Ectodermal cell (in vitro differentiated cells): ENCODE measurements around the gene NHEJ1.
A peak's percentile ranks its signal among the peaks of the same experiment; 100 is the strongest.

Source experiments
- H3K27ac ChIP-seq: 2 replicates; pipeline ENCODE4 v1.7.0; 2013; ENCODE audit warnings: mild to moderate bottlenecking, low read depth, low read length; ENCODE audit not compliant: insufficient read depth, poor library complexity, severe bottlenecking
- H3K27me3 ChIP-seq: 2 replicates; pipeline ENCODE4 v1.7.0; 2013; ENCODE audit warnings: mild to moderate bottlenecking, low read length; ENCODE audit not compliant: insufficient read depth, control insufficient read depth, poor library complexity, severe bottlenecking
- H3K36me3 ChIP-seq: one replicate; pipeline ENCODE4 v1.7.0; 2013; ENCODE audit warnings: low read length; ENCODE audit not compliant: control insufficient read depth, insufficient read depth
- H3K4me1 ChIP-seq: one replicate; pipeline ENCODE4 v1.7.0; 2013; ENCODE audit warnings: low read length; ENCODE audit not compliant: control insufficient read depth, insufficient read depth
- H3K4me3 ChIP-seq: 2 replicates; pipeline ENCODE4 v1.7.0; 2013; ENCODE audit warnings: low read depth, low read length, control low read depth; ENCODE audit not compliant: insufficient read depth
- H3K9me3 ChIP-seq: 2 replicates; pipeline ENCODE4 v1.7.0; 2013; ENCODE audit warnings: mild to moderate bottlenecking, low read length, moderate library complexity; ENCODE audit not compliant: control insufficient read depth
- WGBS, 2 experiments: methylation state at CpG; one replicate each; pipeline ENCODE4 v1.1.7; 2013; ENCODE audit warnings: missing lambda C conversion rate in 2 of 2; 5-methylcytosine and 5-hydroxymethylcytosine counted together

The NHEJ1 gene

GRCh38 chr2:219181531-219181930 is 20.9 kb upstream of the NHEJ1 start:
- no peaks in the 10 kb centered on the region for H3K9me3 ChIP-seq
- no peak overlapping the region for H3K27ac ChIP-seq
- 91 to 96% methylated on average over 6 of the region's 6 CpGs for WGBS, 2 experiments
- H3K4me1 ChIP-seq = peaks cover 9% of the 10 kb centered on the region
- no peaks in the 10 kb centered on the region for H3K27me3 ChIP-seq
- peaks cover 35% of the 10 kb centered on the region for H3K36me3 ChIP-seq
- H3K4me3 ChIP-seq = no peak overlapping the region

- Histone ChIP-seq H3K4me1 (peaks cover 12% of the 10 kb centered on the region), H3K27ac (no peak overlapping the region), H3K27me3 (no peaks in the 10 kb centered on the region), H3K9me3 (no peaks in the 10 kb centered on the region), H3K36me3 (peaks cover 35% of the 10 kb centered on the region), H3K4me3 (no peak overlapping the region)
- 93 to 95% methylated on average over 5 of the region's 5 CpGs for WGBS, 2 experiments
Measured at GRCh38 chr2:219180961-219181360, 20.3 kb upstream of the NHEJ1 start.

- 95 to 97% methylated on average over 9 of the region's 9 CpGs for WGBS, 2 experiments
- Histone ChIP-seq H3K36me3 (peaks cover 35% of the 10 kb centered on the region), H3K4me1 (peaks cover 15% of the 10 kb centered on the region), H3K27me3 (no peaks in the 10 kb centered on the region), H3K4me3 (no peak overlapping the region), H3K27ac (no peak overlapping the region), H3K9me3 (no peaks in the 10 kb centered on the region)
Measured at GRCh38 chr2:219179601-219180465, 19.2 kb upstream of the NHEJ1 start.

- Histone ChIP-seq H3K27ac (no peak overlapping the region), H3K36me3 (peaks cover 35% of the 10 kb centered on the region)
- 9% methylated on average over 45 of the region's 45 CpGs for WGBS, 2 experiments
Measured at GRCh38 chr2:219178377-219179175, 18.0 kb upstream of the NHEJ1 start.

GRCh38 chr2:219177552-219178376 is 17.1 kb upstream of the NHEJ1 start, which contains the start of gene RETREG2:
Gene RETREG2 (plus strand): TSS chr2:219178275. CDS start chr2:219178353, 78 bp downstream.
- peaks cover 15% of the 10 kb centered on the region for H3K4me1 ChIP-seq
- peak within 1 kb of the TSS; percentile 67 for H3K27ac ChIP-seq
- peak within 1 kb of the TSS; percentile 88 for H3K4me3 ChIP-seq
- 0 to 1% methylated on average over 67 of the region's 67 CpGs for WGBS, 2 experiments
- no peaks in the 10 kb centered on the region for H3K9me3 ChIP-seq
- H3K27me3 ChIP-seq = no peaks in the 10 kb centered on the region
- H3K36me3 ChIP-seq = peaks cover 32% of the 10 kb centered on the region

More at GRCh38 chr2:219178377-219179175, 18.0 kb upstream of the NHEJ1 start:
- Histone ChIP-seq H3K9me3 (no peaks in the 10 kb centered on the region), H3K4me1 (peaks cover 15% of the 10 kb centered on the region), H3K4me3 (peak overlapping the region; percentile 88), H3K27me3 (no peaks in the 10 kb centered on the region)

GRCh38 chr2:219176818-219177551 is 16.4 kb upstream of the NHEJ1 start, which contains the start of gene CNPPD1:
Gene CNPPD1 (minus strand): TSS chr2:219176925. CDS start chr2:219176828, 97 bp downstream.
- whole genome bisulfite sequencing, 2 experiments = 0 to 1% methylated on average over 67 to 69 of the region's 69 CpGs
- H3K4me3 ChIP-seq = peak within 1 kb of the TSS; percentile 88
- no peaks in the 10 kb centered on the region for H3K27me3 ChIP-seq

GRCh38 chr2:219175928-219176817 is 15.6 kb upstream of the NHEJ1 start:
- H3K9me3 ChIP-seq = no peaks in the 10 kb centered on the region
- 4 to 5% methylated on average over 45 of the region's 45 CpGs for WGBS, 2 experiments
- peaks cover 15% of the 10 kb centered on the region for H3K4me1 ChIP-seq
- peak overlapping the region; percentile 88 for H3K4me3 ChIP-seq
- peaks cover 16% of the 10 kb centered on the region for H3K36me3 ChIP-seq
- no peak overlapping the region for H3K27ac ChIP-seq
- no peaks in the 10 kb centered on the region for H3K27me3 ChIP-seq

More at GRCh38 chr2:219176818-219177551, 16.4 kb upstream of the NHEJ1 start, which contains the start of gene CNPPD1:
- Histone ChIP-seq H3K9me3 (no peaks in the 10 kb centered on the region), H3K36me3 (peaks cover 24% of the 10 kb centered on the region), H3K4me1 (peaks cover 15% of the 10 kb centered on the region), H3K27ac (peak within 1 kb of the TSS; percentile 67)

GRCh38 chr2:219175486-219175885 is 14.9 kb upstream of the NHEJ1 start:
- Histone ChIP-seq H3K9me3 (no peaks in the 10 kb centered on the region), H3K4me3 (peak overlapping the region; percentile 88), H3K27ac (no peak overlapping the region), H3K27me3 (no peaks in the 10 kb centered on the region), H3K36me3 (peaks cover 11% of the 10 kb centered on the region), H3K4me1 (peaks cover 15% of the 10 kb centered on the region)
- 90 to 91% methylated on average over 7 of the region's 7 CpGs for WGBS, 2 experiments
